Neural cell (in vitro differentiated cells): ENCODE data around the gene CRIM1.

Experiments used
- EZH2 ChIP-seq: fragments of 200-600, 300-800 bp; shearing (Covaris generic), sonication (generic); IDR thresholded peaks from 2 replicates; pipeline ENCODE4 v1.6.1; 2014; ENCODE audit warnings: antibody characterized with exemption, low read length, borderline replicate concordance, mild to moderate bottlenecking; ENCODE audit not compliant: insufficient read depth, poor library complexity, severe bottlenecking
- SMC3 ChIP-seq: fragments of 450-650 bp; conservative IDR thresholded peaks from 2 replicates; pipeline ENCODE4 v1.6.1; 2014; ENCODE audit warnings: antibody characterized with exemption, mild to moderate bottlenecking, moderate library complexity; ENCODE audit not compliant: poor library complexity
- TAF1 ChIP-seq: IDR thresholded peaks from 2 replicates; pipeline ENCODE4 v1.6.1; 2012; ENCODE audit warnings: low read depth
- TF ChIP-seq, protein P1 (sequence below): fragments of 450-650 bp; IDR thresholded peaks from 2 replicates; pipeline ENCODE4 v1.5.1; 2014; ENCODE audit warnings: antibody characterized with exemption, mild to moderate bottlenecking, moderate library complexity; ENCODE audit not compliant: poor library complexity, severe bottlenecking

DNA sequence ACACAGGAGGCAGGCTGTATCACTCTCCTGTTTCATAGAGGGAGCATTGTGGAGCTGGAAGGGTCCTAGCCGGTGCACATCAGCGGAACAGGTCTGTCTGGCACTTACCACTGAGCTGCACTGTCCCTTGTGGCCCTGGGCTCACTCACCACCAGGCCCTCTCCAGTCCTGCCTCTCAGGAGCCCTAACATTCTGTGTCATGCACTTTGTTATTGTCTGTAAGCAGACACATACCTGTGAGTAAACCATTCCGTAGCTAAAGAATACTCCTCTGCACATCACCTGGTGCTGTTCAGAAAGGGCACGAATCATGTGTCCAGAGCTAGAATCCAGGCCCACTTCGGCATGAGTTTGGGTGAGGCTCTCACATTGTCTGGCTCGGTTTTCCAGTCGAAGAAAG lies 93.6 kb downstream of the CRIM1 start:
- TF ChIP-seq EZH2, result no peak
- TF ChIP-seq, protein P1, sequence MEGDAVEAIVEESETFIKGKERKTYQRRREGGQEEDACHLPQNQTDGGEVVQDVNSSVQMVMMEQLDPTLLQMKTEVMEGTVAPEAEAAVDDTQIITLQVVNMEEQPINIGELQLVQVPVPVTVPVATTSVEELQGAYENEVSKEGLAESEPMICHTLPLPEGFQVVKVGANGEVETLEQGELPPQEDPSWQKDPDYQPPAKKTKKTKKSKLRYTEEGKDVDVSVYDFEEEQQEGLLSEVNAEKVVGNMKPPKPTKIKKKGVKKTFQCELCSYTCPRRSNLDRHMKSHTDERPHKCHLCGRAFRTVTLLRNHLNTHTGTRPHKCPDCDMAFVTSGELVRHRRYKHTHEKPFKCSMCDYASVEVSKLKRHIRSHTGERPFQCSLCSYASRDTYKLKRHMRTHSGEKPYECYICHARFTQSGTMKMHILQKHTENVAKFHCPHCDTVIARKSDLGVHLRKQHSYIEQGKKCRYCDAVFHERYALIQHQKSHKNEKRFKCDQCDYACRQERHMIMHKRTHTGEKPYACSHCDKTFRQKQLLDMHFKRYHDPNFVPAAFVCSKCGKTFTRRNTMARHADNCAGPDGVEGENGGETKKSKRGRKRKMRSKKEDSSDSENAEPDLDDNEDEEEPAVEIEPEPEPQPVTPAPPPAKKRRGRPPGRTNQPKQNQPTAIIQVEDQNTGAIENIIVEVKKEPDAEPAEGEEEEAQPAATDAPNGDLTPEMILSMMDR, result no peak
- no peak for TF ChIP-seq TAF1
- no peak for TF ChIP-seq SMC3
